GM12892 (cell line): Measurements from ENCODE around the gene ZBTB8A.

Source experiments
- POLR2A ChIP-seq: IDR thresholded peaks from 2 replicates; pipeline ENCODE4 v1.6.1; 2011; ENCODE audit warnings: low read depth, low read length, control low read depth
- TAF1 ChIP-seq: IDR thresholded peaks from 2 replicates; pipeline ENCODE4 v1.6.1; 2011; ENCODE audit warnings: low read depth, mild to moderate bottlenecking, control low read depth, low read length, borderline replicate concordance

- TF ChIP-seq TAF1, result no peak
- no peak for TF ChIP-seq POLR2A
Observed at GRCh38 chr1:32554288-32554687, 15.1 kb downstream of the ZBTB8A start.
